ENCODE results near the gene GRN.
"Not testable (repeated sequence)": the region's sequence is repeated elsewhere in the genome, so short reads cannot be mapped to it uniquely, and the experiment has no call there.

Gene GRN

GRCh38 chr17:44361292-44362260 is 16.5 kb downstream of the GRN start:
- DNase-seq (ENCODE audit: low read depth in 2 of 2): no peak

GRCh38 chr17:44362459-44362948 is 17.4 kb downstream of the GRN start:
- no peak for DNase-seq (ENCODE audit: low read depth in 2 of 2)

- DNase-seq (ENCODE audit: low read depth in 2 of 2): no peak
Observed at GRCh38 chr17:44362949-44363612, 18.0 kb downstream of the GRN start.

GRCh38 chr17:44363613-44364159 is 18.6 kb downstream of the GRN start, which contains the start of gene FAM171A2:
TSS of gene FAM171A2 (minus strand) at chr17:44363853. CDS start at chr17:44363714, 139 bp downstream.
- DNase-seq (ENCODE audit: low read depth in 2 of 2): peak; percentile 58 to 66

GRCh38 chr17:44365051-44365450 is 19.9 kb downstream of the GRN start:
- not testable (repeated sequence) for DNase-seq (ENCODE audit: low read depth in 2 of 2)

GRCh38 chr17:44367231-44367979 is 22.3 kb downstream of the GRN start:
- DNase-seq (ENCODE audit: low read depth in 2 of 2): no peak

- DNase-seq (ENCODE audit: low read depth in 2 of 2): not testable (repeated sequence)
Observed at GRCh38 chr17:44368391-44369243, 23.5 kb downstream of the GRN start.

- DNase-seq (ENCODE audit: low read depth in 2 of 2): not testable (repeated sequence)
Observed at GRCh38 chr17:44369414-44370023, 24.4 kb downstream of the GRN start.

GRCh38 chr17:44372036-44372435 is 26.9 kb downstream of the GRN start:
- DNase-seq (ENCODE audit: low read depth in 2 of 2): no peak

- no peak for DNase-seq (ENCODE audit: low read depth in 2 of 2)
Observed at GRCh38 chr17:44374306-44375195, 29.4 kb downstream of the GRN start.

GRCh38 chr17:44375196-44376017 is 30.3 kb downstream of the GRN start:
- no peak for DNase-seq (ENCODE audit: low read depth in 2 of 2)

GRCh38 chr17:44376124-44376523 is 31.0 kb downstream of the GRN start:
- no peak for DNase-seq (ENCODE audit: low read depth in 2 of 2)

GRCh38 chr17:44376779-44377178 is 31.7 kb downstream of the GRN start:
- no peak for DNase-seq (ENCODE audit: low read depth in 2 of 2)

- DNase-seq (ENCODE audit: low read depth in 2 of 2): no peak
Observed at GRCh38 chr17:44378171-44378705, 33.1 kb downstream of the GRN start.

GRCh38 chr17:44379887-44380286 is 34.8 kb downstream of the GRN start:
- no peak for DNase-seq (ENCODE audit: low read depth in 2 of 2)

- no peak for DNase-seq (ENCODE audit: low read depth in 2 of 2)
Observed at GRCh38 chr17:44380767-44381166, 35.7 kb downstream of the GRN start.

GRCh38 chr17:44381810-44382305 is 36.8 kb downstream of the GRN start:
- no peak for DNase-seq (ENCODE audit: low read depth in 2 of 2)

- no peak for DNase-seq (ENCODE audit: low read depth in 2 of 2)
Observed at GRCh38 chr17:44382917-44383316, 37.8 kb downstream of the GRN start.
